Muscle layer of colon (tissue), 2 donors: ENCODE data around the gene ZIC1.

ENCODE experiments used
- H3K27ac ChIP-seq: one replicate; pipeline ENCODE4 v1.7.0; 2013; ENCODE audit warnings: low read depth, mild to moderate bottlenecking, low read length, moderate library complexity
- H3K27me3 ChIP-seq, 2 donors: one replicate each; pipeline ENCODE4 v1.7.0; 2013; ENCODE audit warnings: low read length in 2 of 2, mild to moderate bottlenecking in 2 of 2; ENCODE audit not compliant: insufficient read depth in 2 of 2, control insufficient read depth in 1 of 2
- H3K36me3 ChIP-seq: one replicate; pipeline ENCODE4 v1.7.0; 2013; ENCODE audit warnings: mild to moderate bottlenecking, low read length; ENCODE audit not compliant: insufficient read depth
- H3K4me1 ChIP-seq: one replicate; pipeline ENCODE4 v1.7.0; 2013; ENCODE audit warnings: mild to moderate bottlenecking, low read length; ENCODE audit not compliant: insufficient read depth
- H3K4me3 ChIP-seq, 2 donors: one replicate each; pipeline ENCODE4 v1.7.0; 2013; ENCODE audit warnings: low read length in 2 of 2, low read depth in 1 of 2, mild to moderate bottlenecking in 1 of 2, moderate library complexity in 1 of 2
- H3K9ac ChIP-seq: one replicate; pipeline ENCODE4 v1.7.0; 2013; ENCODE audit warnings: low read length
- H3K9me3 ChIP-seq: one replicate; pipeline ENCODE4 v1.7.0; 2013; ENCODE audit warnings: mild to moderate bottlenecking, low read length
- donor health status: abdominal sarcoma.
- donor health status: Adenocarcinoma of cecum.

The ZIC1 gene

GRCh38 chr3:147369661-147370123 is 39.5 kb upstream of the ZIC1 start:
- Histone ChIP-seq H3K4me1 (no peaks in the 10 kb centered on the region), H3K4me3 (no peak overlapping the region), H3K9me3 (no peaks in the 10 kb centered on the region), H3K27ac (no peak overlapping the region), H3K9ac (no peak overlapping the region), H3K27me3 (peaks cover 64 to 71% of the 10 kb centered on the region in 2 donors), H3K36me3 (no peaks in the 10 kb centered on the region)

GRCh38 chr3:147370349-147370748 is 38.8 kb upstream of the ZIC1 start:
- Histone ChIP-seq H3K27ac (no peak overlapping the region), H3K27me3 (peaks cover 71 to 73% of the 10 kb centered on the region in 2 donors)

GRCh38 chr3:147371140-147371539 is 38.0 kb upstream of the ZIC1 start:
- Histone ChIP-seq H3K27me3 (peaks cover 73 to 81% of the 10 kb centered on the region in 2 donors), H3K36me3 (no peaks in the 10 kb centered on the region), H3K4me1 (no peaks in the 10 kb centered on the region), H3K4me3 (no peak overlapping the region), H3K9ac (no peak overlapping the region), H3K9me3 (no peaks in the 10 kb centered on the region), H3K27ac (no peak overlapping the region)

More at GRCh38 chr3:147370349-147370748, 38.8 kb upstream of the ZIC1 start:
- Histone ChIP-seq H3K9ac (no peak overlapping the region), H3K36me3 (no peaks in the 10 kb centered on the region), H3K4me1 (no peaks in the 10 kb centered on the region), H3K4me3 (no peak overlapping the region), H3K9me3 (no peaks in the 10 kb centered on the region)

GRCh38 chr3:147371771-147372340 is 37.3 kb upstream of the ZIC1 start:
- H3K4me1 ChIP-seq: no peaks in the 10 kb centered on the region
- H3K4me3 ChIP-seq: no peak overlapping the region
- H3K9ac ChIP-seq: no peak overlapping the region
- no peaks in the 10 kb centered on the region for H3K9me3 ChIP-seq
- no peaks in the 10 kb centered on the region for H3K36me3 ChIP-seq
- peaks cover 79 to 84% of the 10 kb centered on the region in 2 donors for H3K27me3 ChIP-seq
- no peak overlapping the region for H3K27ac ChIP-seq

- Histone ChIP-seq H3K27me3 (peaks cover 85 to 90% of the 10 kb centered on the region in 2 donors), H3K27ac (no peak overlapping the region)
These were observed 36.6 kb upstream of the ZIC1 start for GRCh38 chr3:147372525-147373027.

GRCh38 chr3:147373301-147373700 is 35.9 kb upstream of the ZIC1 start:
- Histone ChIP-seq H3K36me3 (no peaks in the 10 kb centered on the region), H3K4me3 (no peak overlapping the region), H3K27me3 (peaks cover 90% of the 10 kb centered on the region in 2 donors), H3K27ac (no peak overlapping the region), H3K9ac (no peak overlapping the region), H3K9me3 (no peaks in the 10 kb centered on the region), H3K4me1 (no peaks in the 10 kb centered on the region)

More at GRCh38 chr3:147372525-147373027, 36.6 kb upstream of the ZIC1 start:
- no peak overlapping the region for H3K4me3 ChIP-seq
- no peaks in the 10 kb centered on the region for H3K9me3 ChIP-seq
- no peaks in the 10 kb centered on the region for H3K36me3 ChIP-seq
- no peaks in the 10 kb centered on the region for H3K4me1 ChIP-seq
- no peak overlapping the region for H3K9ac ChIP-seq

GRCh38 chr3:147377412-147378367 is 31.5 kb upstream of the ZIC1 start:
- peaks cover 88 to 90% of the 10 kb centered on the region in 2 donors for H3K27me3 ChIP-seq
- H3K27ac ChIP-seq: no peak overlapping the region

GRCh38 chr3:147379651-147380050 is 29.5 kb upstream of the ZIC1 start:
- Histone ChIP-seq H3K27me3 (peaks cover 89 to 90% of the 10 kb centered on the region in 2 donors), H3K27ac (no peak overlapping the region), H3K4me3 (no peak overlapping the region), H3K4me1 (no peaks in the 10 kb centered on the region), H3K9me3 (peaks cover 4% of the 10 kb centered on the region), H3K36me3 (no peaks in the 10 kb centered on the region), H3K9ac (no peak overlapping the region)

More at GRCh38 chr3:147377412-147378367, 31.5 kb upstream of the ZIC1 start:
- Histone ChIP-seq H3K36me3 (no peaks in the 10 kb centered on the region), H3K9me3 (peaks cover 4% of the 10 kb centered on the region), H3K4me3 (no peak overlapping the region), H3K4me1 (no peaks in the 10 kb centered on the region), H3K9ac (no peak overlapping the region)

GRCh38 chr3:147380387-147380951 is 28.7 kb upstream of the ZIC1 start:
- Histone ChIP-seq H3K27ac (no peak overlapping the region), H3K4me3 (no peak overlapping the region), H3K36me3 (no peaks in the 10 kb centered on the region), H3K27me3 (peaks cover 89 to 90% of the 10 kb centered on the region in 2 donors), H3K4me1 (no peaks in the 10 kb centered on the region), H3K9me3 (peaks cover 4% of the 10 kb centered on the region), H3K9ac (no peak overlapping the region)

- Histone ChIP-seq H3K9ac (no peak overlapping the region), H3K27ac (no peak overlapping the region), H3K4me3 (no peak overlapping the region), H3K27me3 (peaks cover 89 to 93% of the 10 kb centered on the region in 2 donors), H3K36me3 (no peaks in the 10 kb centered on the region), H3K9me3 (peaks cover 4% of the 10 kb centered on the region), H3K4me1 (no peaks in the 10 kb centered on the region)
These were observed 28.2 kb upstream of the ZIC1 start for GRCh38 chr3:147380977-147381376.

- no peak overlapping the region for H3K4me3 ChIP-seq
- peaks cover 93 to 95% of the 10 kb centered on the region in 2 donors for H3K27me3 ChIP-seq
- no peaks in the 10 kb centered on the region for H3K36me3 ChIP-seq
- H3K9me3 ChIP-seq: peaks cover 4% of the 10 kb centered on the region
- H3K4me1 ChIP-seq: no peaks in the 10 kb centered on the region
- H3K9ac ChIP-seq: no peak overlapping the region
- H3K27ac ChIP-seq: no peak overlapping the region
These were observed 27.6 kb upstream of the ZIC1 start for GRCh38 chr3:147381596-147381995.
